GM18951 (cell line): Measurements from ENCODE around the gene AP4E1.
"Not testable (repeated sequence)": the region's sequence is repeated elsewhere in the genome, so short reads cannot be mapped to it uniquely, and the experiment has no call there.

Source experiments
- POLR2A ChIP-seq: IDR thresholded peaks from 4 replicates; pipeline ENCODE4 v1.6.1; 2011; ENCODE audit warnings: mild to moderate bottlenecking; ENCODE audit not compliant: insufficient read length, insufficient read depth; ENCODE audit errors: extremely low read depth
- in situ Hi-C: fragments of 300-500 bp; cut with MboI; formaldehyde crosslinking; loops from one replicate; pipeline ENCODE4 v1.12.0; 2022; ENCODE audit warnings: low sequenced_read_pairs, mixed read lengths, inconsistent platforms; ENCODE audit not compliant: unreplicated experiment

The AP4E1 gene

GRCh38 chr15:50943638-50944037 is 35.2 kb downstream of the AP4E1 start:
- in situ Hi-C loops: no loop called here
- TF ChIP-seq POLR2A: no peak

GRCh38 chr15:50944672-50945071 is 36.2 kb downstream of the AP4E1 start:
- no peak for TF ChIP-seq POLR2A
- in situ Hi-C loops: no loop called here

- in situ Hi-C loops: no loop called here
- no peak for TF ChIP-seq POLR2A
Measured at GRCh38 chr15:50945725-50946124, 37.2 kb downstream of the AP4E1 start.

- in situ Hi-C loops: not testable (repeated sequence)
Measured at GRCh38 chr15:50950745-50951144, 42.3 kb downstream of the AP4E1 start.

- in situ Hi-C loops: no loop called here
- no peak for TF ChIP-seq POLR2A
Measured at GRCh38 chr15:50953302-50953701, 44.8 kb downstream of the AP4E1 start.

- in situ Hi-C loops: not testable (repeated sequence)
Measured at GRCh38 chr15:50954837-50955236, 46.4 kb downstream of the AP4E1 start.

- TF ChIP-seq POLR2A: no peak
- in situ Hi-C loops: no loop called here
Measured at GRCh38 chr15:50959717-50960116, 51.2 kb downstream of the AP4E1 start.

GRCh38 chr15:50964075-50964474 is 55.6 kb downstream of the AP4E1 start:
- no peak for TF ChIP-seq POLR2A
- in situ Hi-C loops: no loop called here

GRCh38 chr15:50968353-50968752 is 59.9 kb downstream of the AP4E1 start:
- in situ Hi-C loops: no loop called here
- TF ChIP-seq POLR2A: no peak

GRCh38 chr15:50970524-50970923 is 62.0 kb downstream of the AP4E1 start:
- in situ Hi-C loops: no loop called here
- TF ChIP-seq POLR2A: no peak

- no peak for TF ChIP-seq POLR2A
- in situ Hi-C loops: no loop called here
Measured at GRCh38 chr15:50971115-50971514, 62.6 kb downstream of the AP4E1 start.

- no peak for TF ChIP-seq POLR2A
- in situ Hi-C loops: no loop called here
Measured at GRCh38 chr15:50971542-50971941, 63.1 kb downstream of the AP4E1 start.

- TF ChIP-seq POLR2A: no peak
- in situ Hi-C loops: no loop called here
Measured at GRCh38 chr15:50973605-50974004, 65.1 kb downstream of the AP4E1 start.

GRCh38 chr15:50977162-50977561 is 68.7 kb downstream of the AP4E1 start:
- TF ChIP-seq POLR2A: no peak

GRCh38 chr15:50978580-50978979 is 70.1 kb downstream of the AP4E1 start:
- no peak for TF ChIP-seq POLR2A
- in situ Hi-C loops: no loop called here

More at GRCh38 chr15:50977162-50977561, 68.7 kb downstream of the AP4E1 start:
- in situ Hi-C loops: no loop called here

GRCh38 chr15:50979041-50979440 is 70.6 kb downstream of the AP4E1 start:
- no peak for TF ChIP-seq POLR2A
- in situ Hi-C loops: no loop called here

- no peak for TF ChIP-seq POLR2A
- in situ Hi-C loops: no loop called here
Measured at GRCh38 chr15:50993598-50993997, 85.1 kb downstream of the AP4E1 start.
